Osteoblast (primary cell): Measurements from ENCODE around the gene IKZF2. TPM values are rescaled to one million over a fixed set of nuclear protein-coding genes. Genes with fewer than 3 reads are reported as not detected.

ENCODE experiments used
- DNase-seq: peaks from one replicate; pipeline ENCODE4 v3.0.0; 2011; ENCODE audit warnings: low spot score, mixed read lengths; ENCODE audit not compliant: insufficient read length; ENCODE audit errors: missing footprints
- H2AFZ ChIP-seq: 2 replicates; pipeline ENCODE4 v1.6.0; 2011; ENCODE audit warnings: mild to moderate bottlenecking, low read length
- H3K27ac ChIP-seq: 2 replicates; pipeline ENCODE4 v1.5.1; 2011; ENCODE audit warnings: mild to moderate bottlenecking, low read depth, low read length, moderate library complexity
- H3K27me3 ChIP-seq: 2 replicates; pipeline ENCODE4 v1.6.0; 2012; ENCODE audit warnings: mild to moderate bottlenecking, control low read depth, inconsistent platforms, low read length, moderate library complexity; ENCODE audit not compliant: insufficient read depth
- H3K36me3 ChIP-seq: 2 replicates; pipeline ENCODE4 v1.5.1; 2011; ENCODE audit warnings: mild to moderate bottlenecking, low read length, control low read depth, moderate library complexity; ENCODE audit not compliant: insufficient read depth
- H3K4me1 ChIP-seq: 2 replicates; pipeline ENCODE4 v1.5.1; 2011; ENCODE audit warnings: mild to moderate bottlenecking, low read length, control low read depth, moderate library complexity; ENCODE audit not compliant: insufficient read depth
- H3K4me2 ChIP-seq: 2 replicates; pipeline ENCODE4 v1.6.0; 2011; ENCODE audit warnings: mild to moderate bottlenecking, low read length; ENCODE audit not compliant: insufficient read depth
- H3K4me3 ChIP-seq: fragments of 200-600 bp; sonication (generic); 3 replicates; pipeline ENCODE4 v1.5.1; 2012; ENCODE audit warnings: mild to moderate bottlenecking, low read length, inconsistent platforms; ENCODE audit not compliant: insufficient read depth
- H3K79me2 ChIP-seq: 2 replicates; pipeline ENCODE4 v1.6.0; 2012; ENCODE audit warnings: mild to moderate bottlenecking, low read length, control low read depth, inconsistent platforms; ENCODE audit not compliant: insufficient read depth
- H3K9me3 ChIP-seq: 2 replicates; pipeline ENCODE4 v1.5.1; 2011; ENCODE audit warnings: low read depth, low read length, control low read depth
- H4K20me1 ChIP-seq: 2 replicates; pipeline ENCODE4 v1.6.0; 2012; ENCODE audit warnings: mild to moderate bottlenecking, low read length, control low read depth; ENCODE audit not compliant: insufficient read depth
- CTCF ChIP-seq: IDR thresholded peaks from 2 replicates; pipeline ENCODE4 v1.5.1; 2011; ENCODE audit warnings: mild to moderate bottlenecking, low read depth, low read length, moderate library complexity; ENCODE audit errors: extremely low read depth
- total RNA-seq: library from RNA; depleted of rRNA; stranded (reverse); fragments of >200 nt; gene quantifications from 2 replicates; pipeline ENCODE4 v1.2.3, GENCODE V29; 2012

Gene IKZF2
- total RNA-seq, 1 donor: 11.9 TPM

- H3K4me1 ChIP-seq: peaks cover 6% of the 10 kb centered on the region
- H3K27ac ChIP-seq: no peak overlapping the region
- no peaks in the 10 kb centered on the region for H3K9me3 ChIP-seq
- H4K20me1 ChIP-seq: no peaks in the 10 kb centered on the region
- no peaks in the 10 kb centered on the region for H3K79me2 ChIP-seq
- TF ChIP-seq CTCF: no peak
- H2AFZ ChIP-seq: no peak overlapping the region
- H3K27me3 ChIP-seq: no peaks in the 10 kb centered on the region
- no peak overlapping the region for H3K4me2 ChIP-seq
- DNase-seq: no peak
- H3K36me3 ChIP-seq: no peaks in the 10 kb centered on the region
- H3K4me3 ChIP-seq: no peak overlapping the region
Observed at GRCh38 chr2:213167271-213167930, 16.0 kb upstream of the IKZF2 start.

GRCh38 chr2:213166109-213166508 is 14.7 kb upstream of the IKZF2 start:
- Histone ChIP-seq H3K79me2 (no peaks in the 10 kb centered on the region), H4K20me1 (no peaks in the 10 kb centered on the region), H3K4me2 (no peak overlapping the region), H3K4me1 (peaks cover 17% of the 10 kb centered on the region), H2AFZ (no peak overlapping the region), H3K9me3 (no peaks in the 10 kb centered on the region), H3K27me3 (no peaks in the 10 kb centered on the region), H3K27ac (no peak overlapping the region), H3K4me3 (no peak overlapping the region), H3K36me3 (no peaks in the 10 kb centered on the region)
- DNase-seq: no peak
- TF ChIP-seq CTCF: no peak

GRCh38 chr2:213164263-213164662 is 12.9 kb upstream of the IKZF2 start:
- no peaks in the 10 kb centered on the region for H3K9me3 ChIP-seq
- peaks cover 17% of the 10 kb centered on the region for H3K4me1 ChIP-seq
- no peak overlapping the region for H3K27ac ChIP-seq
- no peak overlapping the region for H3K4me2 ChIP-seq
- no peaks in the 10 kb centered on the region for H3K79me2 ChIP-seq
- H3K4me3 ChIP-seq: no peak overlapping the region
- DNase-seq: no peak
- H4K20me1 ChIP-seq: no peaks in the 10 kb centered on the region
- no peaks in the 10 kb centered on the region for H3K27me3 ChIP-seq
- H3K36me3 ChIP-seq: no peaks in the 10 kb centered on the region
- no peak overlapping the region for H2AFZ ChIP-seq
- no peak for TF ChIP-seq CTCF

GRCh38 chr2:213162516-213163118 is 11.2 kb upstream of the IKZF2 start:
- no peak for DNase-seq
- Histone ChIP-seq H3K4me2 (peak overlapping the region; percentile 63), H3K79me2 (no peaks in the 10 kb centered on the region), H3K4me1 (peaks cover 17% of the 10 kb centered on the region), H4K20me1 (no peaks in the 10 kb centered on the region), H3K4me3 (no peak overlapping the region), H3K36me3 (no peaks in the 10 kb centered on the region), H3K9me3 (no peaks in the 10 kb centered on the region), H3K27me3 (no peaks in the 10 kb centered on the region), H2AFZ (no peak overlapping the region), H3K27ac (peak overlapping the region; percentile 67)
- TF ChIP-seq CTCF: no peak
